Neuron (in vitro differentiated cells): ENCODE measurements around the gene GTF3C2.
"Not testable (repeated sequence)": the region's sequence is repeated elsewhere in the genome, so short reads cannot be mapped to it uniquely, and the experiment has no call there.

Source experiments
- H2AFZ ChIP-seq: one replicate; pipeline ENCODE4 v1.6.1; 2013; ENCODE audit warnings: low read depth, mild to moderate bottlenecking, inconsistent platforms, low read length, moderate library complexity
- H3K27me3 ChIP-seq: one replicate; pipeline ENCODE4 v1.6.1; 2013; ENCODE audit warnings: low read length; ENCODE audit not compliant: insufficient read depth
- H3K36me3 ChIP-seq: one replicate; pipeline ENCODE4 v1.6.1; 2013; ENCODE audit warnings: low read length; ENCODE audit not compliant: insufficient read depth
- H3K4me1 ChIP-seq: one replicate; pipeline ENCODE4 v1.6.1; 2013; ENCODE audit warnings: low read length; ENCODE audit not compliant: insufficient read depth
- H3K4me3 ChIP-seq: 2 replicates; pipeline ENCODE4 v1.5.1; 2013; ENCODE audit warnings: mild to moderate bottlenecking, low read length, moderate library complexity
- H3K9me3 ChIP-seq: one replicate; pipeline ENCODE4 v1.6.1; 2013; ENCODE audit warnings: low read length

GTF3C2 gene

DNA sequence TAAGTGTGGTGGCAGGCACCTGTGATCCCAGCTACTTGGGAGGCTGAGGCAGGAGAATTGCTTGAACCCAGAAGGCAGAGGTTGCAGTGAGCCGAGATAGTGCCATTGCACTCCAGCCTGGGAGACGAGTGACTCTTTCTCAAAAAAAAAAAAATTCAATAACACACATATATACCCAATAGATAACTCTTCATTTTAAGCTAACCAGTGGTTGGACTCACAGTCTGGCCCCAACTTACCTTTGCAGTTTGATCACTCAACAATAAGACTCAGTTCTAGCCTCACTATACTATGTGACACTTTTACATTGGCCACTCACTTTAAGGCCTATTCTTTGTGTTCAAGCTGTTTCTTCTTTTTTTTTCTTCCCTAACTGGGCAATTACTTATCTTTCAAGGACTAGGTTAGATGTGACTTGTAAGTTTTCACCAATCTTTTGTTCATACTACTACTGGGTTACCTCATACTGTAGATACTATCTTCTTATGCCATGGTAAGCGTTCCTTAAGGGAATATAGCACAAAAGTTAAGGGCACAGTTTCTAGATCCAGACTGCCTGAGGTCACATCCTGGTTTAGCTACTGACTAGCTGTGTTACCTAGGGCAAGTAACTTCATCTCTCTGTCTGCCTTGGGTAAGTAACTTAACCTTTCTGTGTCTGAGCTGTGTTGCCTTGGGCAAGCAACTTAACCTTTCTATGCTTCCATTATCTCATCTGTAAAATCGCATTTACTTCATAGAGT is 6.3 kb upstream of the GTF3C2 start:
- H3K36me3 ChIP-seq = peaks cover 41% of the 10 kb centered on the region

DNA sequence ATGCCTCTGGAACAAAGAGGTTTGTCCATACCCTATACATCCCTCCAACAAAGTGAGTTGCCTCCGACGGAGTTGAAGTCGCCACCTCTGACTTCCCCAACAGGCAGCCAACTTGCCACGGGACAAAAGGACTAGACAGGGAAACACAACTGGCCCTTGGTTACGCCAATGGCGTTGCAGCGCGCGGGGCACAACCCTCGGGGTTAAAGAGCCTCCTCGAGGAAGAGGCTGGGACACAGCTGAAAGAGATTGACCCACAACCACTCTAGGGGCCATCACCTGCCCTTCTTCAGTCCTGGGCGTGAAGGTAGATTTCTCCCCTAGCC is 545 bp downstream of the GTF3C2 start:
- peak overlapping the region; percentile 84 for H3K4me3 ChIP-seq

More for the DNA sequence above, 6.3 kb upstream of the GTF3C2 start:
- H3K27me3 ChIP-seq = no peaks in the 10 kb centered on the region
- H2AFZ ChIP-seq = no peak overlapping the region
- H3K4me1 ChIP-seq = peaks cover 2% of the 10 kb centered on the region
- no peaks in the 10 kb centered on the region for H3K9me3 ChIP-seq
- H3K4me3 ChIP-seq = no peak overlapping the region

DNA sequence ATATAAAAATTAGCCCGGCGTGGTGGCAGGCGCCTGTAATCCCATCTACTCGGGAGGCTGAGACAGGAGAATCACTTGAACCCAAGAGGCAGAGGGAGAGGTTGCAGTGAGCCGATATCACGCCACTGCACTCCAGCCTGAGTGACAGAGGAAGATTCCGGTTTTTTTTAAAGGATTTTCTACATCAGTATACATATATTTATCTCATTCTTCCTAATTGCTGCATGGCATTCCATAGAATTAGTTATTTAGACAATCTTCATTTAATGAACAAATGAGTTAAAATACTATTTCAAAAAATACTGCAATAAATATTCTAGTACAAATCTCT is 2.0 kb downstream of the GTF3C2 start:
- Histone ChIP-seq H3K9me3 (no peaks in the 10 kb centered on the region), H2AFZ (no peak overlapping the region), H3K4me3 (no peak overlapping the region), H3K36me3 (no peaks in the 10 kb centered on the region), H3K27me3 (no peaks in the 10 kb centered on the region), H3K4me1 (peaks cover 9% of the 10 kb centered on the region)

More for the DNA sequence above, 545 bp downstream of the GTF3C2 start:
- H3K27me3 ChIP-seq = no peaks in the 10 kb centered on the region
- H3K36me3 ChIP-seq = no peaks in the 10 kb centered on the region
- H3K9me3 ChIP-seq = no peaks in the 10 kb centered on the region
- H3K4me1 ChIP-seq = peaks cover 9% of the 10 kb centered on the region
- H2AFZ ChIP-seq = peak overlapping the region; percentile 24

DNA sequence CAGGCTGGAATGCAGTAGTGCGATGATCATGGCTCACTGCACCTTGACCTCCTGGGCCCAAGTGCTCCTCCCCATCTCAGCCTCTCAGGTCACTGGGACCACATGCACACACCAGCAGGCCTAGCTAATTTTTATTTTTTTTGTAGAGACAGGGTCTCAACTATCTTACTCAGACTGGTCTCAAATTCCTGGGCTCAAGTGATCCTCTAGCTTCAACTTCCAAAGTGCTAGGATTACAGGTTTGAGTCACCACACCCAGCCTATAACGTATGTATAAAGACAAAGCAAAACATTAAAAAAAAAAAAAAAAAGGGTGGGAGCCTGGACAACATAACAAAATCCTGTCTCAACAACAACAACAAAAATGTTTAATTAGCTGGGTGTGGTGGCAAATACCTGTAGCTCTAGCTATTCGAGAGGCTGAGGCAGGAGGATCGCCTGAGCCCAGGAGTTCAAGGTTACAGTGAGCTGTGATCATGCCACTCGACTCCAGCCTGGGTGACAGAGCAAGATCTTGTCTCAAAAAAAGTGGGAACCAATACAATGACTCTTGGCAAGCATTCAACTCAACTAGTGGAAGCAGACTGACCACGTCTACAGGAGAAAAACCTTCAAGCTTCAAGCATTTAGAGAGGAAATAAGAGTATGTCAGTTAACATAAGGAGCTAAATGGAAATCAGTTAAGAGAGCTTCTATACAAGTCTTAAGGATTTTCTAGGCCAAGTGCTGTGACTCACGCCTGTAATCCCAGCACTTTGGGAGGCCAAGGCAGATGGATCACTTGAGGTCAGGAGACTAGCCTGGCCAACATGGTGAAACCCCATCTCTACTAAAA is 2.6 kb downstream of the GTF3C2 start:
- no peak overlapping the region for H3K4me3 ChIP-seq
- H3K27me3 ChIP-seq = no peaks in the 10 kb centered on the region
- peaks cover 9% of the 10 kb centered on the region for H3K4me1 ChIP-seq
- no peak overlapping the region for H2AFZ ChIP-seq
- H3K36me3 ChIP-seq = peaks cover 2% of the 10 kb centered on the region
- no peaks in the 10 kb centered on the region for H3K9me3 ChIP-seq

DNA sequence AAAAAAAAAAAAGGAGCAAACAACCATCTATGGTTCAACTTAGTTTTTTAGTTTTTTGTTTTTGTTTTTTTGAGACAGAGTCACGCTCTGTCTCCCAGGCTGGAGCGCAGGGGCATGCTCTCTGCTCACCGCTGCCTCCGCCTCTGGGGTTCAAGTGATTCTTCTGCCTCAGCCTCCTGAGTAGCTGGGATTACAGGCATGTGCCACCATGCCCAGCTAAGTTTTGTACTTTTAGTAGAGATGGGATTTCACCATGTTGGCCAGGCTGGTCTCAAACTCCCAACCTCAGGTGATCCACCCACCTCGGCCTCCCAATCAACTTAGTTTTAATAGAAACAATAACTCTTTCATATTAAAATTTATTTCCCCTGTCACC is 3.2 kb downstream of the GTF3C2 start:
- H3K4me3 ChIP-seq, H2AFZ ChIP-seq, H3K4me1 ChIP-seq, H3K36me3 ChIP-seq, H3K9me3 ChIP-seq, H3K27me3 ChIP-seq: not testable (repeated sequence)

DNA sequence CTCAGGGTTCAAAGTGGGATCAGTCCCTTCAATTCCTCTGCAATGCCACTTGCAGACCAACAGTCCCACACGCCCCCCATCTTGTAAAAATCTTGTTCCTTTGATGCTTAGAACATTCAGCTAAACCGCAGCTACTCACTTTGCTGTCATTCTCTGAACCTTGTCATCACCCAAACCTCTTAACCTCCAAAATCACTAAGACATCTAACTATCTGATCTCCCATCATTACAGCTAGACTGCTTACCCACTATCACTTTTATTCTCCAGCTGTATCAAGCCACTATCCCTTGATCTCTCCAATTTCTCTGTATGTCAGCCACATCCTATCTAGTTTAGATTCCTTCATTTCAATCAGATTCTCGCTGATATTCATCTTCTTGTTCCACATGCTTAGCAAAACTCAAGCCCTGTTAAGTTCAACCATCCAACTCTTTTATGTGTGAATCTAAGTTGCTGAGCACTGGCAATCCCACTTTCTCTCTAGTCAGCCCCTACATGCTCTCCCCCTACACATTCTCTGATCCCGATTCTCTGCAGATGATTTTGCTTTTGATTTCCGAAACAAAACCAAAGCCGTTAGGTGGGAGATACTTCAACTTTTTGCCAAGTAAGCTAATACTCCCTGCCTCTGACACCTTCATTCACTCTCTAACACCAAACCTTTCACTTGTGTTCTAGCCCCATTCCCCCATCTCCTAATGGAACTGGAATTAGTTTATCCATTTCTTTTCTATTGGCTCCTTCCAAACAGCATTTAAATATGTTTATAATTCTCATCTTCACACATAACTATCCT is 4.6 kb downstream of the GTF3C2 start:
- Histone ChIP-seq H3K4me3 (no peak overlapping the region), H3K27me3 (no peaks in the 10 kb centered on the region), H2AFZ (no peak overlapping the region), H3K36me3 (peaks cover 4% of the 10 kb centered on the region), H3K4me1 (peaks cover 4% of the 10 kb centered on the region), H3K9me3 (no peaks in the 10 kb centered on the region)

DNA sequence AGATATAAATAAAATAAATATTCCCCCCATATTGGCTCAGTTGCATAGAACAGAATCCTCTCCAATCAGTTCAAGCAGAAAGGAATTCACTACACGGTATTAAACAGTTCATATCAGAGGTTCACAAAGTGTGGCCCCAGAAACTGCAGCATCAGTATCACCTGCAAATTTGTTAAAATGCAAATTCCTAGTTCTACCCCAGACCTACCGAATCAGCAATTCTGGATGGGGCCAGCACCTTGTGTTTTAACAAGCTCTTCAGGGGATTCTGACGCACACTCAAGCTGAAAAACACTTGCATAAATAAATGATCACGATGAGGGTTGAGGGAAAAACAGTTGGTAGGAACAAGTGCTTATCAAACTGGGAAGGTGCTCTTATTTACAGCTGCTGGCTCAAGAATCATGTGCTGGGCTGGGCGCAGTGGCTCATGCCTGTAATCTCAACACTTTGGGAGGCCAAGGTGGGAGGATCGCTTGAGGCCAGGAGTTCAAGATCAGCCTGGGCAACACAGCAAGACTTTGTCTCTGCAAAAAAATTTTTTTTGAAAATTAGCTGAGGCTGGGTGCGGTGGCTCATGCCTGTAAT is 6.4 kb downstream of the GTF3C2 start:
- no peaks in the 10 kb centered on the region for H3K27me3 ChIP-seq
- no peak overlapping the region for H2AFZ ChIP-seq
- no peak overlapping the region for H3K4me3 ChIP-seq
- peaks cover 4% of the 10 kb centered on the region for H3K36me3 ChIP-seq
- H3K9me3 ChIP-seq = no peaks in the 10 kb centered on the region
- no peaks in the 10 kb centered on the region for H3K4me1 ChIP-seq

DNA sequence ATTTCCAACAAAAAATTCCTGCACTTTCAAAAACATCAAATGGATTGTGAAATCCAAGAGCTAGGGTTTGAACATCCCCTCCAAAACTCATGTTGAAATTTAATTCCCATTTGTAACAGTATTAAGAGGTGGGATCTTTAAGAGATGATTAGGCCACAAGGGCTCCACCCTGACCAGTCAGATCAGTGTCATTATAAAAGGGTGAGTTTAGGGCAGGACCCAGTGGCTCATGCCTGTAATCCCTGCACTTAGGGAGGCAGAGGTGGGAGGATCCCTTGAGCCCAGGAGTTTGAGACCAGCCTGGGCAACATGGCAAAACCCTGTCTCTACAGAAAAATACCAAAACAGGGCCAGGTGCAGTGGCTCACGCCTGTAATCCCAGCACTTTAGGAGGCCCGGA is 8.9 kb downstream of the GTF3C2 start:
- H3K9me3 ChIP-seq = no peaks in the 10 kb centered on the region
- no peaks in the 10 kb centered on the region for H3K4me1 ChIP-seq
- no peak overlapping the region for H3K4me3 ChIP-seq
- peaks cover 14% of the 10 kb centered on the region for H3K36me3 ChIP-seq
- no peak overlapping the region for H2AFZ ChIP-seq
- no peaks in the 10 kb centered on the region for H3K27me3 ChIP-seq

DNA sequence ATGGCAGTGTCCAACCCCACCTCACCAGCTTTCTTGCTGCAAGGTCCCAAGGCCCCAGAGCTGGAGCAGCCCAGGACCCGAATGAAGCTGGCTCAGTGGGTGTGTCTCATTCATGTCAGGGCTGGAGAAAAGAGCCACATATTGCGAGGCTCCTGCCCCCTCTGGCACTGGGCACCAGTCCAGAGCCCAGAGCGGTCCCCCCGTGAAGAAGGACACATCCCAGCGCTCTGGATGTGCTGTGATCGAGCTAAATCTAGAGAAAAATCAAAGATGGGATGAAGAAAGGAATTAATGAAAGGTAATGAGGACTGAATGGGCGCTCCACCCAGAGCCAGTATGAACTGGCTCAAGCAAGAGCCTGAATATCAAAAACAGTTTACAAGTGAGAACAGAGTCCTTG is 20.4 kb downstream of the GTF3C2 start:
- Histone ChIP-seq H3K4me1 (no peaks in the 10 kb centered on the region), H3K27me3 (no peaks in the 10 kb centered on the region), H3K9me3 (no peaks in the 10 kb centered on the region), H2AFZ (no peak overlapping the region), H3K36me3 (peaks cover 71% of the 10 kb centered on the region), H3K4me3 (no peak overlapping the region)

DNA sequence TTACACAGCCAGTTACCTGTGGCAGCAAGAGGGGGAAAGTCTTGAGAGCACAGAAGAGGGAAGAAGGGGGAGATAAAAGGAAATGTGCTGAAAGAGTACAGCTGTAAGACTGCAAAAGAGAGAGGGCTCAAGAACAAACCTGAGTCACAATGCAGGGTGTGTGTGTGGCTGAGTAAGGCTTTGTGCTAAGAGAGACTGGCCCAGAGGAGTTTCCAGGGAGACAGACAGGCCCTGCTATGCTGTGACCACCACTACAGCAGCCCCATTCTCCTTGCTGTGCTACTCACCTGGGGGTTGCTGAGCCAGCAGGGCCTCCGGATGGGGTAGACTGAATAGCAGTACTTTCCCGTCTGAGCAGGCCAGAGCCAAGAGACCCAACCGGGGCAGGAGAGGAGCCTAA is 21.3 kb downstream of the GTF3C2 start:
- H3K27me3 ChIP-seq = no peaks in the 10 kb centered on the region
- no peaks in the 10 kb centered on the region for H3K9me3 ChIP-seq
- H2AFZ ChIP-seq = no peak overlapping the region
- peaks cover 68% of the 10 kb centered on the region for H3K36me3 ChIP-seq
- no peak overlapping the region for H3K4me3 ChIP-seq
- no peaks in the 10 kb centered on the region for H3K4me1 ChIP-seq

DNA sequence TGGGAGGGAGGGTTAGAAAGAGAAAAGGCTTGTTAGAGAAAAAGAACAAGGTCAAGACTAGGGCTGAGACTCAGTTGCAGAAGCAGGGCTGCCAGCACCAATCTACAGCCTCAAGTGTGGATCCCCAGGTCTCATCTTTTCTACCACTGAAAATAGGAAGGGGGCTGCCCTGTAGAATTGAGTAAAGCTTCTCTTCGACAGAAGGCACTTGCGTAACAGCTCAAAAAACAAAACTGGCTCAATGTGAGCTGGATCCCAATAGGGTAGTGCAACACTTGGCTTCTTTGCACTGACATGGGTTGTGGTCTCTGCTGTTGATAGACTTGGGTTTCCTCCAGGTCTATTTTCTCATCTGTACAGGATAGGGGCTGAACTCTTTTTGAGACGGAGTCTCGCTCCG is 31.8 kb downstream of the GTF3C2 start:
- H3K4me3 ChIP-seq = no peak overlapping the region
- H3K4me1 ChIP-seq = peaks cover 18% of the 10 kb centered on the region
- no peaks in the 10 kb centered on the region for H3K9me3 ChIP-seq
- H3K36me3 ChIP-seq = peaks cover 39% of the 10 kb centered on the region
- H2AFZ ChIP-seq = no peak overlapping the region
- H3K27me3 ChIP-seq = no peaks in the 10 kb centered on the region

DNA sequence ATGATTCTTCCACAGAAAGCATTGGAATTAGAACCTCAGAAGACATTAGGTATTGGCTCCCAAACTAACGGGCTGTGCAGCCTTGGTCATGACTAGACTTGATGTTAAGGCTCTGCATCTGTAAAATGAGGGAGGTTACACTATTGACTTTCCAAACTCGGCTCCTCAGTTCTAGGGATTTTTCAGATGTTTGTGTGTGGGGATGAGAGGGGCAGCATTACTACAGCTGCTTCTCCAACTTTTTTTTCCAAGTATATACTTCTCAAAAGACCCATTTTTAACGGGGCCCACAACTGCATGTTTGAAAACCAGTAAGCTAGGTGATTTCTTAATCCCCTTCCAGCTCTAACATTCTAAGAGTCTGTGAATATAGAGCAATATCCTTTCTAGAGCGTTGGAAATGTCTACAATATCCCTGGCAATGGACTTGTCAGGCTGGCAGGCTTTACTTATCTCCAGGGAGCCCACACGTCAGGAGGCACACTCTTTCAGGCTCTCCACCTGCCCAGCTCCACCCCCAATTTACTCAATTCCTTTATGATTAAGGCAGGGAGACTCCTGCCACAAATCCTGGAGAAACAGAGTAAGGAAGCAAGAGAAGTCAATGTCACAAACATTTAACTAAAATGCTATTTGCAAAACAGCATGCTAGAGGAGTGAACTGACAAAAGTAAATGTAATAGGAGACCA is 32.8 kb downstream of the GTF3C2 start:
- peaks cover 18% of the 10 kb centered on the region for H3K4me1 ChIP-seq
- H2AFZ ChIP-seq = no peak overlapping the region
- peak overlapping the region; percentile 78 for H3K4me3 ChIP-seq
- no peaks in the 10 kb centered on the region for H3K27me3 ChIP-seq
- no peaks in the 10 kb centered on the region for H3K9me3 ChIP-seq
- H3K36me3 ChIP-seq = peaks cover 29% of the 10 kb centered on the region
